DOHH2 (cell line): ENCODE measurements around the gene KRTCAP2.
A peak's percentile ranks its signal among the peaks of the same experiment; 100 is the strongest.

Experiments
- H3F3A ChIP-seq: fragments of 200-600 bp; sonication (generic), shearing (Covaris generic); 2 replicates; pipeline ENCODE4 v1.6.0; 2016; ENCODE audit warnings: antibody characterized with exemption, mild to moderate bottlenecking; ENCODE audit not compliant: control insufficient read depth, insufficient read depth
- H3K27ac ChIP-seq: fragments of 200-600 bp; sonication (generic); 2 replicates; pipeline ENCODE4 v1.5.1; 2014; ENCODE audit warnings: low read depth, mild to moderate bottlenecking, low read length, moderate library complexity
- H3K27me3 ChIP-seq: fragments of 200-600 bp; sonication (generic); 2 replicates; pipeline ENCODE4 v1.6.1; 2014; ENCODE audit warnings: mild to moderate bottlenecking, low read length, mixed read lengths; ENCODE audit not compliant: control insufficient read depth
- H3K36me3 ChIP-seq: fragments of 200-600 bp; sonication (generic); 2 replicates; pipeline ENCODE4 v1.6.1; 2014; ENCODE audit warnings: mild to moderate bottlenecking, low read length, moderate library complexity, mixed read lengths; ENCODE audit not compliant: control insufficient read depth
- H3K4me1 ChIP-seq: fragments of 200-600 bp; sonication (generic); 2 replicates; pipeline ENCODE4 v1.6.1; 2014; ENCODE audit warnings: mild to moderate bottlenecking, low read length, mixed read lengths; ENCODE audit not compliant: control insufficient read depth
- H3K4me2 ChIP-seq: fragments of 200-600 bp; sonication (generic); 2 replicates; pipeline ENCODE4 v1.6.0; 2014; ENCODE audit warnings: mild to moderate bottlenecking, low read length, moderate library complexity
- H3K4me3 ChIP-seq: fragments of 200-600 bp; sonication (generic); 2 replicates; pipeline ENCODE4 v1.5.1; 2014; ENCODE audit warnings: mild to moderate bottlenecking, low read length, mixed read lengths
- H3K79me2 ChIP-seq: fragments of 200-600 bp; sonication (generic); 2 replicates; pipeline ENCODE4 v1.6.1; 2014; ENCODE audit warnings: mild to moderate bottlenecking, low read length, mixed read lengths; ENCODE audit not compliant: control insufficient read depth
- H3K9me2 ChIP-seq: fragments of 200-600 bp; sonication (generic); replicated peaks from 2 replicates; pipeline ENCODE4 v1.6.1; 2014; ENCODE audit warnings: mild to moderate bottlenecking, low read length, mixed read lengths; ENCODE audit not compliant: control insufficient read depth
- H3K9me3 ChIP-seq: fragments of 200-600 bp; sonication (generic); 2 replicates; pipeline ENCODE4 v1.6.1; 2014; ENCODE audit warnings: antibody characterized with exemption, low read length, mixed read lengths; ENCODE audit not compliant: control insufficient read depth, insufficient read depth
- H4K20me1 ChIP-seq: fragments of 200-600 bp; sonication (generic); 2 replicates; pipeline ENCODE4 v1.6.0; 2014; ENCODE audit warnings: low read depth, mild to moderate bottlenecking, antibody characterized with exemption, low read length, moderate library complexity; ENCODE audit not compliant: control insufficient read depth, insufficient read depth
- EZH2phosphoT487 ChIP-seq: fragments of 200-600 bp; sonication (generic); IDR thresholded peaks from 2 replicates; pipeline ENCODE4 v1.6.1; 2017; ENCODE audit warnings: borderline replicate concordance, mild to moderate bottlenecking, antibody characterized with exemption, low read length, moderate library complexity, mixed read lengths
- TF ChIP-seq, protein P1 (sequence below): fragments of 200-600 bp; sonication (generic); IDR thresholded peaks from one replicate; pipeline ENCODE4 v1.5.1; 2014; ENCODE audit warnings: antibody characterized with exemption, mild to moderate bottlenecking, low read depth, low read length; ENCODE audit not compliant: poor library complexity, severe bottlenecking

KRTCAP2 gene

DNA sequence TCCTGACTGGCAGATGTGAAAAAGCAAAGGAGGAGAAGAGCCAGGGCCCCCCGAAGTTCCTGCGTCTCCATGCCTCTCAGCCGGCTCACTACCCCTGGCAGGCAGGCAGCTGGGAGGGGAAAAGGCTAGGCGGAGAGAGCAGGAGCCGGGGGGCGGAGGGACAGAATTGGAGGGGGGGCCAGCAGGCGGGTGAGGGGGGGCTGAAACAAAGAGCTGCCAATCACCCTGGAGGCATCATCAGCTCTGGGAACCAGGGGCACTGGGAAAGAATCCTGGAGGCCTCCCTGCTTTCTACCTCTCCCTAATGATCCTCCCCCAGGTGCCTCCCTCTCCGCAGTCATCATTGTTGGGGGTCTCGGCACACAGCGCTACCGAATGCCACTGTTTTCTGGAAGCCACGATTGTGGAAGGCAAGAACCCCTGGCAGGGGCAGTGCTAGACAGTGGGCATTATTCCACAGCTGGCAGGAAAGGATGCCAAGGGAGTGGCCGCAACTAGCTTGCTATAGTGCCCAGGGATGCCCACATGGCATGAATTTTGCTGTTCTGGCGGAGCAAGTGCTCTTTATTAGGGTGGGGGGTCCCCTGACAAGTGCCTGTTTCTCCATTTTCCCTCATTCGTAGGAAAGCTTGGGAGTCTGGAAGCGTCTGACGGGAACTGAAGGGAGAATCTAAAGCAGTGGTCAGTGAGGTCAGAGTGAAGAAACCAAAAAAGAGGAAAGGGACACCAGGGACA, 34.9 kb upstream of the KRTCAP2 start, which contains the start of gene THBS3:
Gene THBS3, minus strand, starts transcription at position 92 of the 735 bp plus-strand sequence. Its CDS starts 21 bp downstream, at position 71.
- peaks cover 5% of the 10 kb centered on the region for H3F3A ChIP-seq
- peaks cover 4% of the 10 kb centered on the region for H3K36me3 ChIP-seq
- peak within 1 kb of the TSS; percentile 97 for H3K4me3 ChIP-seq
- no peak for TF ChIP-seq EZH2phosphoT487
- TF ChIP-seq, protein P1, sequence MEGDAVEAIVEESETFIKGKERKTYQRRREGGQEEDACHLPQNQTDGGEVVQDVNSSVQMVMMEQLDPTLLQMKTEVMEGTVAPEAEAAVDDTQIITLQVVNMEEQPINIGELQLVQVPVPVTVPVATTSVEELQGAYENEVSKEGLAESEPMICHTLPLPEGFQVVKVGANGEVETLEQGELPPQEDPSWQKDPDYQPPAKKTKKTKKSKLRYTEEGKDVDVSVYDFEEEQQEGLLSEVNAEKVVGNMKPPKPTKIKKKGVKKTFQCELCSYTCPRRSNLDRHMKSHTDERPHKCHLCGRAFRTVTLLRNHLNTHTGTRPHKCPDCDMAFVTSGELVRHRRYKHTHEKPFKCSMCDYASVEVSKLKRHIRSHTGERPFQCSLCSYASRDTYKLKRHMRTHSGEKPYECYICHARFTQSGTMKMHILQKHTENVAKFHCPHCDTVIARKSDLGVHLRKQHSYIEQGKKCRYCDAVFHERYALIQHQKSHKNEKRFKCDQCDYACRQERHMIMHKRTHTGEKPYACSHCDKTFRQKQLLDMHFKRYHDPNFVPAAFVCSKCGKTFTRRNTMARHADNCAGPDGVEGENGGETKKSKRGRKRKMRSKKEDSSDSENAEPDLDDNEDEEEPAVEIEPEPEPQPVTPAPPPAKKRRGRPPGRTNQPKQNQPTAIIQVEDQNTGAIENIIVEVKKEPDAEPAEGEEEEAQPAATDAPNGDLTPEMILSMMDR = no peak
- H3K4me1 ChIP-seq = peaks cover 36% of the 10 kb centered on the region
- no peaks in the 10 kb centered on the region for H4K20me1 ChIP-seq
- no peaks in the 10 kb centered on the region for H3K9me2 ChIP-seq
- H3K4me2 ChIP-seq = peak within 1 kb of the TSS; percentile 93
- no peaks in the 10 kb centered on the region for H3K27me3 ChIP-seq
- no peaks in the 10 kb centered on the region for H3K9me3 ChIP-seq
- H3K27ac ChIP-seq = peak within 1 kb of the TSS; percentile 76
- peaks cover 11% of the 10 kb centered on the region for H3K79me2 ChIP-seq

DNA sequence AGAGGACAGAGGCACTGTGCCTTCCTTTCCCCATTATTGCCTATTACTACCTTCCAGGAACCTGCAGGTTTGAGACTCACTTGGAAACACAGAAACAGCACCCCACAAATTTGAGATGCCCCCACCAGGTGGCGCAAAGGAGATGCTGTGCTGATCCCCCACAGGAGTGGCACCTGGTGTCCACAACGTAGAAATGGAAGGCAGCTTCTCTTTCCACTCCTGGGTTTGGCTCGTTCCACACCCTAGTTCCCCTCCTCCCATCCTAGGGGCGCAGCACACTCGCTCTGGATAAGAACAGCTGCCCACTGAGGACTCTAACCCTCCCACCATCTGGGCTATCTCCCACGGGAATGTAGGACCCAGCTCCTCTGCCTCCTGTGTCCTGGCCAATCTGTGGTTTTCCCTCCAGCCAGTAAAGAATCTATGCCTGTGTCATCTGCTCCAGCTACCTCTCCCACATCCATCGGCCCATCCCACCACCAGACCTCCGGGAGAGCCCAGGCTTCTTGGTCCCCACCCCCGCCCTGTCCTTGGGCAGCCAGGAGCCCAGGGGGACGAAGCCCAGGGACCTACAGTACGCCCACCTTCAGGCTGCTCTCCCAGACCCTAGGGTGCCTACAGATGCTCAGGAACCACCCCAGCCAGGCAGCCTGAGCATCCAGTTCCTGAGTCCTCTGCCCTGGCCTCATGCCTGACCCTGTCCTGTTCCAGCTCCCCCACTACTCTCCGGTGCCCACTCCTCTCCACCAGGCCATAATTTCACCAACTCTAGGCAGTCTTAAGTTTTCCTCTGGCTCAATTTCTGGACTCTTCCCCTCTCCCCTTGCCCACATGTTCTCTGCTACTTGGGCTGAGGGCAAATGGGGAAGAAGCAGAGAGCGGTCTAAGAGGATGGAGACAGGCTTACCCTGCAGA, 34.0 kb upstream of the KRTCAP2 start:
- TF ChIP-seq, protein P1 = peak; percentile 85
- TF ChIP-seq EZH2phosphoT487 = no peak
- Histone ChIP-seq H3K9me2 (no peaks in the 10 kb centered on the region), H3K4me1 (peaks cover 36% of the 10 kb centered on the region), H4K20me1 (no peaks in the 10 kb centered on the region), H3K27ac (peak overlapping the region; percentile 76), H3K4me2 (peak overlapping the region; percentile 93), H3K36me3 (peaks cover 4% of the 10 kb centered on the region), H3K27me3 (no peaks in the 10 kb centered on the region), H3K4me3 (peak overlapping the region; percentile 97), H3K79me2 (peaks cover 11% of the 10 kb centered on the region), H3F3A (peaks cover 5% of the 10 kb centered on the region), H3K9me3 (no peaks in the 10 kb centered on the region)

DNA sequence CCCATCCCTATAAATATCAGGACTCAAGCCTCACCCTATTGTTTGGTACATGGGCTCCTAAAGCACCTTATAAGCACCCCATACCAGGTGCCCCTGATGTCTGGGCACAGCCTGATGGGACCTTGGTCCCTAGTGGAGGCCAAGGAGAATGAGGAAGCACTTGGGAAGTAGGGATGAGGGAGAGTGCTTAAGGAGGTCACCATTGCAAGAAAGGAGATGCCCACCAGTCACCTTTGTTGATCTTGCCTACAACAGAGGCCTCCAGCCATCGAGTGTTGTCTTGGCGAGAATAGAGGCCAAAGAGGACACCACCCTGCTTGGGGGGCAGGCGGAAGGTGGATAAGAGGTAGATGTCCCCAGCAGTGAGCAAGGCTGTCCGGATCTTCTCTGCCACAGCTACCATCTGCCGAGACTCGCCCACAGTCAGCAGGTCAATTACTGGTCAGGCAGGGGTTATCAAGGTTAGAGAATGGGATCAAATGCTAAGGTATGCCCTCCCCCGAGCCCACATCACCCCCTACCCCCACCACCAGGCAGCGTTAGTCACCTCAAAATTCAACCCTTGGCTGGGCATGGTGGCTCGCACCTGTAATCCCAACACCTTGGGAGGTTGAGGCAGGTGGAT, 33.0 kb upstream of the KRTCAP2 start:
- Histone ChIP-seq H3K36me3 (peaks cover 4% of the 10 kb centered on the region), H4K20me1 (no peaks in the 10 kb centered on the region), H3K27ac (no peak overlapping the region), H3K4me1 (peaks cover 36% of the 10 kb centered on the region), H3F3A (peaks cover 5% of the 10 kb centered on the region), H3K4me2 (no peak overlapping the region), H3K9me2 (no peaks in the 10 kb centered on the region), H3K4me3 (no peak overlapping the region), H3K79me2 (peaks cover 11% of the 10 kb centered on the region), H3K27me3 (no peaks in the 10 kb centered on the region), H3K9me3 (no peaks in the 10 kb centered on the region)
- TF ChIP-seq, protein P1 = no peak
- no peak for TF ChIP-seq EZH2phosphoT487
